ENCODE data around the gene PRSS50. TPM values are rescaled to one million over a fixed set of nuclear protein-coding genes. Genes with fewer than 3 reads are reported as not detected.

The PRSS50 gene
- total RNA-seq, 1 donor from 2014 or later: not detected

- Histone ChIP-seq H3K4me3 (peak overlapping the region; percentile 74 to 89), H3K27me3 (no peaks in the 10 kb centered on the region), H3K36me3 (peaks cover 3 to 9% of the 10 kb centered on the region in 2 donors), H3K4me1 (peaks cover 21 to 52% of the 10 kb centered on the region in 2 donors), H3K27ac (peak overlapping the region; percentile 83 to 93), H3K9me3 (no peaks in the 10 kb centered on the region)
- intact Hi-C loops (cut with DNase I): no loop called here
- TF ChIP-seq CTCF (IDR thresholded peaks at IDR 0.05): no peak
- DNase-seq (ENCODE audit: low spot score in 2 of 2): peak in 1 of 2 donors; percentile 69
Observed at GRCh38 chr3:46692566-46692990, 25.1 kb downstream of the PRSS50 start.

DNA sequence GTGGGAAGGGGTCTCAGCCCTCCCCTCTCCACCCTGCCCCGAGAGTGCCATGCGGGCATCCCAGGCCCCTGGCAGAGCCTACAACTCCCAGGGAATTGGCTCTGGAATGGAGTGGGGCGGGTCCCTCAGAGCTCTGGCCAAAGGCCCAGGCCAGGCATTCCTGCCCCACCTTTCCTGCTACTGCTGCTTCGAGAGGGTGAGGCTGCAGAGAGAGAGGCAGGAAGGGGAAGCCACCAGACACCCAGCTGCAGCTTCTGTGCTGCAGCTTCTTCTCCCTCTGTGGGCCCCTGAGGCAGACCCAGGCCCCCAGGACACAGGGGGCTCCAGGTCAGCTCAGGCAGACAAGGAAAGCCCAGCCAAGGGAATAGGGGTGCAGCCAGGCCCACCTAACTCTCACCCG, 26.9 kb downstream of the PRSS50 start:
- Histone ChIP-seq H3K36me3 (peaks cover 5 to 13% of the 10 kb centered on the region in 2 donors), H3K4me1 (peaks cover 13 to 35% of the 10 kb centered on the region in 2 donors), H3K9me3 (no peaks in the 10 kb centered on the region), H3K27ac (no peak overlapping the region), H3K4me3 (no peak overlapping the region), H3K27me3 (no peaks in the 10 kb centered on the region)
- no peak for TF ChIP-seq CTCF (IDR thresholded peaks at IDR 0.05)
- intact Hi-C loops (cut with DNase I): no loop called here
- no peak for DNase-seq (ENCODE audit: low spot score in 2 of 2)

- intact Hi-C loops (cut with DNase I): no loop called here
- Histone ChIP-seq H3K27ac (no peak overlapping the region), H3K9me3 (no peaks in the 10 kb centered on the region), H3K4me3 (no peak overlapping the region), H3K4me1 (no peaks in the 10 kb centered on the region), H3K27me3 (no peaks in the 10 kb centered on the region), H3K36me3 (peaks cover 28 to 53% of the 10 kb centered on the region in 2 donors)
- TF ChIP-seq CTCF (IDR thresholded peaks at IDR 0.05): no peak
- DNase-seq (ENCODE audit: low spot score in 2 of 2): no peak
Observed at GRCh38 chr3:46685446-46685845, 32.2 kb downstream of the PRSS50 start.

DNA sequence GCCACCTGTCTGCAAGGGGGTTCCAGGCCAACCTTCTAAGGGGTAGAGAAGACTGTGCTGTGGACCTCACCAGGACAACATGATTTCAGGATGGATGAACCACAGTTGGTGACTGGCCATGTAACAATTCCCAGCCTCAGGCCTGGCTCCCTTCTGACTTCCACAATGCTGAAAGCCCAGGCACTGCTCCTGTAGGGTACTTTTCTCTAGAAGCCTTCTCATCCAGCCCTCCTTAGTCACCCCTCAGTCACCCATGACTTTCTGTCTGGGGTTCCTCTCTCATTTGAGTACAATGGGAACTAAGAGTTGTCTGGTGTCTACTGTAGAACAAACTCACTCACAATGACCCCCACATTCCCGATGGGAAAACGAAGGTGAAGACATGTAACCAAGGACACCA, 32.8 kb downstream of the PRSS50 start:
- H3K36me3 ChIP-seq: peaks cover 28 to 53% of the 10 kb centered on the region in 2 donors
- H3K27me3 ChIP-seq: no peaks in the 10 kb centered on the region
- intact Hi-C loops (cut with DNase I): no loop called here
- DNase-seq (ENCODE audit: low spot score in 2 of 2): no peak
- no peaks in the 10 kb centered on the region for H3K4me1 ChIP-seq
- no peaks in the 10 kb centered on the region for H3K9me3 ChIP-seq
- H3K27ac ChIP-seq: no peak overlapping the region
- no peak overlapping the region for H3K4me3 ChIP-seq
- no peak for TF ChIP-seq CTCF (IDR thresholded peaks at IDR 0.05)

- Histone ChIP-seq H3K4me1 (no peaks in the 10 kb centered on the region), H3K27ac (no peak overlapping the region), H3K9me3 (no peaks in the 10 kb centered on the region), H3K27me3 (no peaks in the 10 kb centered on the region), H3K4me3 (no peak overlapping the region), H3K36me3 (peaks cover 28 to 52% of the 10 kb centered on the region in 2 donors)
- TF ChIP-seq CTCF (IDR thresholded peaks at IDR 0.05): no peak
- DNase-seq (ENCODE audit: low spot score in 2 of 2): no peak
- intact Hi-C loops (cut with DNase I): no loop called here
Observed at GRCh38 chr3:46682974-46683373, 34.7 kb downstream of the PRSS50 start.
